ENCODE data around the gene CD69.

DNA sequence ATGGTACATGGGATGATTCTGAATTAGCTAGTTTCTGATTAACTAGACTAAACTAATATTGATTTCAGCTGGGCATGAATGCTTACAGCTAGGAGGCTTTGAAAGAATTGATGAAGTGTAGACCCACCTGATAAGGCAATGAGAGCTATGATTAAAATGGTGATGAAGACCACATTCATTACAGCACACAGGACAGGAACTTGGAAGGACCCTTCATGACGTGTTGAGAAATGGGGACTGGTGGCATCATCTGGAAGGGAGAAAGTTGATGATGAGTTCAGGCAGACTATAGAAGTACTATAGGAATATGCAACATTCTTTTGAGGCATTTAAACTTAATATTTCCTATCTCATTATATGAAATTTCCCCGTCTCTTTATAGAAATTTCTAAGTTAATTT lies 4.5 kb downstream of the CD69 start:
- no peak for TF ChIP-seq POLR2A (IDR thresholded peaks at IDR 0.05)
- TF ChIP-seq, protein P1, sequence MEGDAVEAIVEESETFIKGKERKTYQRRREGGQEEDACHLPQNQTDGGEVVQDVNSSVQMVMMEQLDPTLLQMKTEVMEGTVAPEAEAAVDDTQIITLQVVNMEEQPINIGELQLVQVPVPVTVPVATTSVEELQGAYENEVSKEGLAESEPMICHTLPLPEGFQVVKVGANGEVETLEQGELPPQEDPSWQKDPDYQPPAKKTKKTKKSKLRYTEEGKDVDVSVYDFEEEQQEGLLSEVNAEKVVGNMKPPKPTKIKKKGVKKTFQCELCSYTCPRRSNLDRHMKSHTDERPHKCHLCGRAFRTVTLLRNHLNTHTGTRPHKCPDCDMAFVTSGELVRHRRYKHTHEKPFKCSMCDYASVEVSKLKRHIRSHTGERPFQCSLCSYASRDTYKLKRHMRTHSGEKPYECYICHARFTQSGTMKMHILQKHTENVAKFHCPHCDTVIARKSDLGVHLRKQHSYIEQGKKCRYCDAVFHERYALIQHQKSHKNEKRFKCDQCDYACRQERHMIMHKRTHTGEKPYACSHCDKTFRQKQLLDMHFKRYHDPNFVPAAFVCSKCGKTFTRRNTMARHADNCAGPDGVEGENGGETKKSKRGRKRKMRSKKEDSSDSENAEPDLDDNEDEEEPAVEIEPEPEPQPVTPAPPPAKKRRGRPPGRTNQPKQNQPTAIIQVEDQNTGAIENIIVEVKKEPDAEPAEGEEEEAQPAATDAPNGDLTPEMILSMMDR (IDR thresholded peaks at IDR 0.05): no peak
